ENCODE measurements around the gene OSBPL8.
"Not testable (repeated sequence)": the region's sequence is repeated elsewhere in the genome, so short reads cannot be mapped to it uniquely, and the experiment has no call there.

Gene OSBPL8

GRCh38 chr12:76345569-76345968, 214.0 kb downstream of the OSBPL8 start:
- DNase-seq, result no peak

GRCh38 chr12:76341436-76342030, 218.0 kb downstream of the OSBPL8 start:
- no peak for DNase-seq

GRCh38 chr12:76340680-76341435, 218.7 kb downstream of the OSBPL8 start:
- no peak for DNase-seq

- no peak for DNase-seq
Observed at GRCh38 chr12:76337583-76337982, 222.0 kb downstream of the OSBPL8 start.

- no peak for DNase-seq
Observed at GRCh38 chr12:76332606-76333005, 227.0 kb downstream of the OSBPL8 start.

GRCh38 chr12:76329606-76330005, 230.0 kb downstream of the OSBPL8 start:
- DNase-seq, result no peak

GRCh38 chr12:76329159-76329558, 230.4 kb downstream of the OSBPL8 start:
- DNase-seq, result no peak

- not testable (repeated sequence) for DNase-seq
Observed at GRCh38 chr12:76319595-76320319, 239.8 kb downstream of the OSBPL8 start.

- DNase-seq, result peak; percentile 6
Observed at GRCh38 chr12:76318773-76319594, 240.6 kb downstream of the OSBPL8 start.

- DNase-seq, result no peak
Observed at GRCh38 chr12:76317976-76318375, 241.6 kb downstream of the OSBPL8 start.

- DNase-seq, result no peak
Observed at GRCh38 chr12:76316468-76316867, 243.1 kb downstream of the OSBPL8 start.

GRCh38 chr12:76313299-76313698, 246.3 kb downstream of the OSBPL8 start:
- no peak for DNase-seq

- no peak for DNase-seq
Observed at GRCh38 chr12:76312315-76312714, 247.3 kb downstream of the OSBPL8 start.

- no peak for DNase-seq
Observed at GRCh38 chr12:76311796-76312195, 247.8 kb downstream of the OSBPL8 start.

- no peak for DNase-seq
Observed at GRCh38 chr12:76310110-76310509, 249.5 kb downstream of the OSBPL8 start.

- DNase-seq, result no peak
Observed at GRCh38 chr12:76308866-76309265, 250.7 kb downstream of the OSBPL8 start.

- DNase-seq, result no peak
Observed at GRCh38 chr12:76307083-76307482, 252.5 kb downstream of the OSBPL8 start.

GRCh38 chr12:76303989-76304460, 255.5 kb downstream of the OSBPL8 start:
- no peak for DNase-seq

- DNase-seq, result no peak
Observed at GRCh38 chr12:76303365-76303764, 256.2 kb downstream of the OSBPL8 start.
